Hepatic stellate cell (primary cell): Measurements from ENCODE around the gene THYN1.

Source experiments
- DNase-seq: peaks from one replicate; pipeline ENCODE4 v3.0.0; 2011; ENCODE audit warnings: low spot score

The THYN1 gene

DNA sequence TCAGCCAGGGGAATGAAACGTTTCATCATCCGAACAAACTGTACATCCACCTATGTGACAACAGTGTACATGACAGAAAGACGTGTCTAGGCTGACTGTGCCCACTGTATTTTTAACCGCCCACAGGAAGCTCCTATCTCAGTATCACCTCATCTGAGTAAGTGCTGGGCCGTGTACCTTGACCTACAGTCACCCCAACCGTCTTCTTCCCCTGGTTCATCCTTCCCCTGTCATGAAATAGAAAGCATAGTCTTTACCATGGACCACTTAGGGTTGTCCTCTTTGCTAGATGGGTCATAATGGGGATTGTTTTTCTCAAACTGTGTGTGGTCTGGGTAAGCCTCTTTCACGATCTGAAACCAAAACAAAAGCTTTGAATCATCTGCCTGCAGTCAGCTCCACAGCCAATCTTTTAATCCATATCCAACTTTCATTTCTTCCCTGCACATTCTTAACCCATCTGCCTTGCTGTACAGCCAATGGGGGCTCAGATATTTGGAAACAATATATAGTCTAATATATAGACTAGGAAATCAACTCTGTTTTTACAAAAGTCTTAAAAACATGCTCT, 4.2 kb downstream of the THYN1 start:
- DNase-seq, result no peak

DNA sequence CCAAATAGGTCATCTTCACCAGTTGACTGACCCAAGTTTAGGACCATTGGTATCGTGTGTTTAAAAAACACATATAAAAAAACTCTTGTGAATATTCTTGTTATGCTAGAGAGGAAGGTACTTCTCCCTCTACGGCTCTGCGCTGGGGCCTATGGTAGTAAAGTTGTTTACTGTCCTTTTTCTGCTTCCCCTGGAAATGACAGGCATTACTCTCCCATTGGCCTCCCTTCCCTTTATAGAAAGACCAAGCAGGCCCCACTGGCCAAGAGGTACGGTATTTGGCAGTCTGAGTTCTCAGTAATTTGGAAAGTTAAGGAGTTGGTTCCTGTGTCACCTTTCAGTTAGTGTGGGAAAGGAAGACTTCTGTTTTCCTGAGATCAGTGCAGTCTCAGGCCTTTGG, 6.5 kb downstream of the THYN1 start:
- DNase-seq, result no peak

DNA sequence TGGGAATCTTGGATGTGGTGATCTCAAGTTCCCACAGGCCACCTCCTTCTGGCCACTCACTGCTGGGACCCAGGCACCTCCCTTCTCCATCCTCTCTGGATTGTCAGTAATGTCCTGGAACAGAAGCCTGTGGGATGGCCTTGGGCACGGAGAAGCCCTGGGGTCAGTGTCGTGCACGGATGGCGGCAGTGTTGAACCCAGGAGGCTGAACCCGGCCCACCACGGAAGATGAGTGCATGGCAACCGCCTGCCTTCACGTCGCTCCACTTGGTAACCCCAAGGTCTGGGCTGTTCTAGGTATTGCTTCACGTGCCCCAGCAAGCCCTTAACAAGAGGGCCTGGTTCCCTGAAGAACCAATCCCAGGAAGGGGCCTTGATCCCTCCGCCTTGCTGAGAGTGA, 7.1 kb downstream of the THYN1 start:
- DNase-seq, result no peak

DNA sequence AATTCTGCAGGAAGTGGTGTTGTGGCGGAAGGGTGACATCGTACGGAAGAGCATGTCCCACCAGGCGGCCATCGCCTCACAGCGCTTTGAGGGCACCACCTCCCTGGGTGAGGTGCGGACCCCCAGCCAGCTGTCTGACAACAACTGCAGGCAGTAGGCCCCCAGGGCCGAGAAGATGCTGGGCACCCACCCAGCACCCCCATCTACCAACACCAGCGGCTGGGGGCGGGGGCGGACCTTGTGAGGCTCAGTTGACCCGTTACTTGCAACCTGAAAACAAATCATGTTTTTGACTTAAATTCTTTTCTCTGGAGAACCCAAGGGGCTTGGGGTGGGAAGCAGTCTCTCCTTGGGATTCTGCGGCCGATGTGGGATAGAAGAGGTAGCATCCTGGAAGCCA, 7.7 kb downstream of the THYN1 start:
- no peak for DNase-seq

DNA sequence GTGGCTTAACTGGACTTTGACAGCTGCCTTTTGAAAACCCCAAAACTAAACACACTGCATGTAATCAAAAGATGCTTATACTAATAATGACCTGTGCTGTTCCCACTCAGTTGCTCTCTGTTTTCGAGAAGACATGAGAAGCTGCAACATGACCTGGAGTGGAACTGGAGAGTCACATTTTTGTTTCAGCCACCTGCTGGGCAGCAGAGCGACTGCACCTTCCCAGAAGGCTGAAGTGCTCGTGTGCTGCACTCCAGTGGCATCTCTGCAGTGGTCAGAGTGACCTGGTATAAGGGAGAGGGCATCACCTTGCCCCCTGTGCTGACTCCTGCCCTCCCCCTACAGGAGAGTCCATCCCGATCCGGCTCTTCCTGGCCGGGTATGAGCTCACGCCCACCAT, 8.6 kb downstream of the THYN1 start:
- peak; percentile 50 for DNase-seq

DNA sequence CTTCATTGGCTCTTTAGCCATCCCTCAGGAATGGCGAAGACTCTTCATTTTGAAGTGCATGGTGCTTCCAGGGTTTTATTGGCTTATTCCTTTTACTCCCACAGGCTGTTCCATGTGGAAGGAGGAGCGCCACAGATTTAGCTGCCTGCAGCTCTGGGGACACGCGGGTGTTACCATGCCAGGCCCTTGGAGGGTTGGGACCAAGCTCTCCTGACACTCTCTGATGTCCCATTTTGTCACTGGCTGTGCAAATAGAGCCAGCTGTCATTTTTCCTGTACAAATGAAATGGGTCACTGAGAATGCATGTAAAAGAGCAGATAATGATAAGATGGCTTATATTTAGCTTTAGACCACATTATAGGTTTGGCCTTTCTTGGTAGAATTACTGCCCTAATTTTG, 9.2 kb downstream of the THYN1 start:
- no peak for DNase-seq

DNA sequence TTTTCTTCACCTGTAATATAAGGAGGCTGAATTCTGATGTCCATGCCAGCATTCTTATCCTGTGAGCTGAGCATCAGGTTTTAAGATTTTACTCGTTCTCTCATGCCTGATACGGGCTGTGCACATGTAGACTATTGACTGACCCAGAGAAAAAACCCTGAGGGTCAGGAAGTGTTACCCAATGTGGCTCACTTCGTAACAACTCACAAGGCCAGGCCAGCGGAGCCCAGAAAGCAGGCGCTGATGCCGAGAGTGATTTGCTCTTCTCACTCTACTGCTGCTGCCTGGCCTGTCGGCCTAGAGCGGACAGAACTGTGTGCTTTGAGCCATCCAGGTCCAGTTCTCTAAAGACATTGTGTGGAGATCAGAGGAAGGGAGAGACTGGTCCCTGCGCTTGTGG, 10.8 kb downstream of the THYN1 start:
- no peak for DNase-seq

DNA sequence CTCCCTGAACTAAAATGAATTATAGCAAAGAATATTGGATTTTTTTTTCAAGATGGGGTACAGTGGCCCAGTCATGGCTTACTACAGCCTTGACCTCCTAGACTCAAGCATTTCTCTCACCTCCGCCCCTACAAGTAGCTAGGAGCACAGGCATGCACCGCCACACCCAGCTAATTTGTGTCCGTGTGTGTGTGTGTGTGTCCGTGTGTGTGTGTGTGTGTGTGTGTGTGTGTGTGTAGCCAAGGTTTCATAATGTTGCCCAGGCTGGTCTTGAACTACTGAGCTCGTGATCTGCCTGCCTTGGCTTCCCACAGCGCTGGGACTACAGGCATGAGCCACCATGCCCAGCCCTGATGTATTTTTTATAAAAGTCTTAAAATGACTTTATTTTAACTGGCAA, 12.6 kb downstream of the THYN1 start:
- DNase-seq, result no peak

DNA sequence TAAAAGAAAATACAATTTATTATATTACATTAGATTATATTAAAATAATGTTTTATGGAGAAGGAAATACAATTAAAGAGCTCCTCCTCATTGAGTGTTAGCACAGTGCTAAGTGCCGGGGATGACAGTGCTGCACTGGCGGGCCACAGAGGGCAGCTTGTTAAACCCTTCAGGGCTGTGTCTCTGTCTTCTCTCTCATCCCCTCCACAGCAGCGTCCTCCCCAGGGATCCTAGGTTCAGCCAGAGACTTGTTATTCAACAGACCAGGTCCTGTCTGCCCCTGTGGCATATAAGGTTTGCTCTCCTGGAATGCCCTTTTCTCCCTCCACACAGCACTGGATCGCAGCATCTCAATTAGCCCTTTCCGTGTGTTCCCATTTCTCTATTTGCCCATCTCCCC, 14.2 kb downstream of the THYN1 start:
- DNase-seq, result no peak

DNA sequence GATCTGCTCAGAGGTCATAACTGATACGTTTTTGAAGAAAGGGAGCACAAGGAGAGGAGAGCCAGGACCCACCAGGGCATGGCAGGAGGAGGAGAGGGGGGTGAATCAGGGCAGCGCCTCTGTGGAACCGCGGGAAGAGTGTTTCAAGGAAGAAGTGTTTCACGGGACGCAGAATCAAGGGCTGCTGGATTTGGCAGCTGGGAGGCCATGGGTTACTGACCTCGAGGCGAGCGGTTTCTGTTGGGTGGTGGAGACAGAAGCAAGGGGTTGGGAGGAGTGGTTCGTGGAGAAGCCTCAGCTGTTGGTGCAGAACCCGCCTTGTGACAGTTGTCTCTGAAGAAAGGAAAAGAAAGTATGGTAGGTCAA, 15.6 kb downstream of the THYN1 start:
- no peak for DNase-seq

DNA sequence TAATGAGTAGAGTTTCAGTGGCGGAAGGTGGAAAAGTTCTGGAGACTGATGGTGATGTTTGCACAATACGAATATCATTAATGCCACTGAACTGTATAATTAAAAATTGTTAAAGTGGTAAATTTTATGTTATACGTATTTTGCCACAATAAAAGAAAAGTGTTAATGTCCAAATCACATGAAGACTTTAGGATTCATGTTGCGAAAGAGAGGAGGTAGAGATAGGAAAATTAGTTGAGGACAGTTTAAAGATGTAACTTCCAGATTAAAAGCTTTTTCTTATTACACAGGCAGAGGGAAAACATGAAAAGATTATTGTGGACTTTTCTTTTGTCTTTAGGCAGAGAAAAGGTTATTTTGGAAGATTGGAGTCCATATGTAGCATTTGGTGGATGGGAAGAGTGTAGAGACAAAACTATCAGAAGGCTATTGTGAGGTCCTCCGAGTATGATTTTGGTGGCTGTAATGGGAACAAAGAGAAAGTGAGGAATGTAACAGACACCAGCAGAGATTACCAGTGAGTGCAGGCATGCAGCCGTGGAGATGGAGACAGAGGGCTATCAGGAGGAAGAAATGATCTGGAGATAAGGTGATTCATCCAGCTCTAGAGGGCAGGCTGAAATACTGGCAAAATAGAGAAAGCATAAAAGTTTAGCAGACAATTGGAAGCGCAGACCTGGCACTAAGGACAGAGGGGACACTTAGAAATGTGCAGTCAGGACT, 16.2 kb downstream of the THYN1 start:
- DNase-seq, result peak; percentile 28

DNA sequence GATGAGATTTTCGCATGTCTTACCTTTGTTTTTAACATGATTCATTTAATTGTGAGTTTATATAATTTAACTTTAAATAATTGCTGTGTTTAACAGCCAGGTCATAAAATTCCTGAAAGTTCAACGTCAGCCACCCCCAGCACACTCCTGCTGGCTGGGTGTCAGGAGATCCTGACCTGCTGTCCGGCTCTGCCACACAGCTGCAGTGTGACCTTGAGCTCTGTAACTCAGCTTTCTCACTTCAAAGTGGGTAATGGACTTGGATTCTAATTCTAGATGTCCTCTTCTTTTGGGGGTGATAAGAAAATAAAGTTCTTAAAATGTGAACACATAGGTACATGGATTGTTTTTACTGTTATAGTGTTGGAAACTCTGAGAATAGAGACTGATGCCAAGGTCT, 17.8 kb downstream of the THYN1 start:
- no peak for DNase-seq

DNA sequence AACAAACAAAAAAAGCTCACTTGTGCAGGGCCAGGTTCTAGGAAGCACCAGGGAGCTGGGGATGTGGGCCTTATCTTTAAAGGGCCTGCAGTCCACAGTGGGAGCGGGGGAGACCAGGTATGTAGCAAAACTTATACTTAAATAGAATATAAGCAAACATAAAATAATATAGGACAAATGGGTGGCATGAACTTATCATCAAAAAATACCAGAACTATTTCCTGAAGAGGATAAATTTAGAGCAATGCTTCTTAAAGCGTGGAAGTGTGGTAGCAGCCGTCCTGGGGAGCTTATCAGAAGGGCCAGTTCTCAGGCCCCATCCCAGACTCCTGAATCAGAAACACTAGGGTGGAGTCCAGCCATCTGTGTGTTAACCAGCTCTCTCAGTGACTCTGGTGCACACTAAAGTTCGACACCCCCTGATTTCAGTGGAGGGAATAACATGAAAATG, 19.4 kb downstream of the THYN1 start:
- DNase-seq, result no peak

DNA sequence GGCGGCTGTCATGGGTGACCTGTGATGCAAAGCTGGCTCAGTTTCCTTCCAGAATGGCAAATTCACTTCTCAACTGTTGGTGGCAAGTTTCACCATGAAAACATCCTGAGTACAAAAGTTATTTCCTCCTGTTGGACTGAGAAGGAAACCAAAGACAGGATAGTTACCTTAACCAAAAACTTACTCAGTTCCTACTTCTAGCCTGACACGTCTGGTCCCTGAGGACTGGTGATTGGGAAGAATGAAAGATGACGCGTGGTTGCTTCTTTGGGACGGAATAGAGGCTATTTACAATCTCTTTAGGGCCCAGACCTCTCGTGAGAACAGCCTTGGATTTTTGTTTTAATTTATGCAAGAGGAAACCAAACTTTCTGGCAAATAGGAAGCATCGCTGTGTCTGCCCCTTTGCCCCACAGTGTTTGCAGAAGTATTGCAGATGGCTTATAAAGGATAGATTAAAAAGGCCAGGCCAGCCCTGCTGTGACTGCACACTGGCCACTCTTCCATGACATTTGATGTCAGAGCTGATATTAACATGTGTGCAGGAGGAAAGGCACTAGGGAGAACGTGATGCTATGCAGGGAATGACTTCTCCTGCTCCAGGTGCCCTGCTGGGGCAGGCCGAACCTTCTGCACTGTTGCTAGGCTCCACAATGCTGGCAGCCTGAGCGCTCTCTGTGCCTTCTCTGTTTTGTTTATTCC, 21.0 kb downstream of the THYN1 start:
- DNase-seq, result no peak

DNA sequence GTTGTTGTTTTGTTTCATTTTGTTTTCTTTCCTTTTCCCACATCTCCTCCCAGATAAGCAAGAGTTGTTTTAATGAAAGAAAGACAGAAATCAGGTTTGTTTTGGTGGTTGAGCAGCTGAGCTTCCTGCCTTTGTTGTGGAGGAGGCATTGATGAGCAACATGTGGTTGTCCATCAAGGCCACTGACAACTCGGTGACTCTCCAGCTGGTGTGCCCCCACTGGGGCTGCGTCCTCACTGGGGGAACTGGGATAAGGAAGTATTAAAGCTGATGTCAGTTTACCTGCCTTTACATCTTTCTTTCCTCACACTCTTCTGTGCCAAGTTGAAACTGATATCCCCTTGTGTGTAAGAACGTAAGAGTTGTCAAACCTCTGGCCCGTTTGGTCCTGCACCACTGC, 22.8 kb downstream of the THYN1 start:
- no peak for DNase-seq

DNA sequence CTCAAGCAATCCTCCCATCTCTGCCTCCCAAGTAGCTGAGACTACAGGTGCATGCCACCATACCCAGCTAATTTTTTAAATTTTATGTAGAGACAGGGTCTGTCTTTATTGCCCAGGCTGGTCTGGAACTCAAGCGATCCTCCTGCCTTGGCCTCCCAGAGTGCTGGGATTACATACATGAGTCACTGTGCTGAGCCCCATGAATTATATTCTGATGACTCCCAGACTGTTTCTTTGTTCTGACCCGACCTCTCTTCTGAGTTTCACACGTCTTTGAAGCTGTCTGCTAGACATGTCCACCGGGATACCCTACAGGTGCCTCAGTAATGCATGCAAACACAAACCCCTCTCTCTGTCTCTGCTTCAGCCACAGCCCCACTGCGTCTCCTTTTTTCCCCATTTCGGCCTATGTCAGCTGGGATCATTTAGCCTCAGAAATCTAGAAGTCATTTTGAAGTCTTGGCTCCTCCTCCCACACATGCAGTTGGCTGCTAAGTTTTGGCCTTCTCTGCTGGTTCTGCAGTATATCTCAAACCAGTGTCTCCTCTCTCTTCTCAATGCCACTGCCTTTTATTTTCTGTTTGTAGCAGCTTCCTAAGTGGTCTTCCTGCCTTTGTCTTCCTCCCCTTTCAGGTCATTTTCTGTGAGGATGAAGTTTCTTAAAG, 23.9 kb downstream of the THYN1 start:
- DNase-seq, result no peak

DNA sequence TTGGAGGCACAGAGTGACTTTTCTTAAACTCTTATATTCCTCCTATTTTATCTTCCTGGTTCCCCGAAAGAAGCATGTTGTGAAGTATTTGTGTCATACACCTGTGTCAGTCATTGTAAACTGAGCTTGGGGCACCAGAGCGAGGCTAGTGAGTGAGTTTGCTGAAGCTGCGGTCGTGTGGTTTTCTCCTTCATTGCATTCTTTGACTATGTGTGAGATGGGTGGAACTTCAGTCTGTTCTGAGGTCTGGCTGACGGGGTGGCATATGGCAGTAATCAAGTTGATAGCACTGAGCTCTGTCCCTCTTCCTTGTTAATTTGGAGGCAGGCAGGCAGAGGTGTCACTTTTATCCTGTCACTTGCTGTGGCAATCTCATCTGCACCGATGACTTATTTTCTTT, 24.5 kb downstream of the THYN1 start:
- no peak for DNase-seq

DNA sequence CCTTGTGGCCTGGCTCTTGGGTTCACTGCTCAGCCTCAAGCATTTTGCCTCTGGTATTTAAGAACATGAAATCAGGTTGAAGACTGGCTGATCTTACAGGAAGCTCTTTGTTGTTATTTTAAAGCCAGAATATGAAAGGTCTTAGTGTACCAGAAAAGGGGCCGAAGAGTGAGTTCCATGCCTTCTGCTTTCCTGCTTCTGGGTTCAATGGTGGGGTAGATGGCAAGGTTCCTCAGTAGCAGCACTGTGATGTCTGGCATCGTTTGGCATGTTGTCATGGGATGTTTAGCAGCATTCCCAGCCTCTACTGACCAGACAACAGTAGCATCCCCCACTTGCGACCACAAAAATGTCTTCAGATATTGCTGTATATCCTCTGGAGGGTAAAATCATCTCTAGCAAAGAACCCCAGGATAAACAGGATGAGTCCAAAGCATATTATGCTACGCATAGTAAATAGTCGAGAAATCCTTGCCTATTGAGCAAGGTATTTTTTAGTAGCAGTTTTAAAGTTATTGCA, 26.3 kb downstream of the THYN1 start:
- DNase-seq, result no peak

DNA sequence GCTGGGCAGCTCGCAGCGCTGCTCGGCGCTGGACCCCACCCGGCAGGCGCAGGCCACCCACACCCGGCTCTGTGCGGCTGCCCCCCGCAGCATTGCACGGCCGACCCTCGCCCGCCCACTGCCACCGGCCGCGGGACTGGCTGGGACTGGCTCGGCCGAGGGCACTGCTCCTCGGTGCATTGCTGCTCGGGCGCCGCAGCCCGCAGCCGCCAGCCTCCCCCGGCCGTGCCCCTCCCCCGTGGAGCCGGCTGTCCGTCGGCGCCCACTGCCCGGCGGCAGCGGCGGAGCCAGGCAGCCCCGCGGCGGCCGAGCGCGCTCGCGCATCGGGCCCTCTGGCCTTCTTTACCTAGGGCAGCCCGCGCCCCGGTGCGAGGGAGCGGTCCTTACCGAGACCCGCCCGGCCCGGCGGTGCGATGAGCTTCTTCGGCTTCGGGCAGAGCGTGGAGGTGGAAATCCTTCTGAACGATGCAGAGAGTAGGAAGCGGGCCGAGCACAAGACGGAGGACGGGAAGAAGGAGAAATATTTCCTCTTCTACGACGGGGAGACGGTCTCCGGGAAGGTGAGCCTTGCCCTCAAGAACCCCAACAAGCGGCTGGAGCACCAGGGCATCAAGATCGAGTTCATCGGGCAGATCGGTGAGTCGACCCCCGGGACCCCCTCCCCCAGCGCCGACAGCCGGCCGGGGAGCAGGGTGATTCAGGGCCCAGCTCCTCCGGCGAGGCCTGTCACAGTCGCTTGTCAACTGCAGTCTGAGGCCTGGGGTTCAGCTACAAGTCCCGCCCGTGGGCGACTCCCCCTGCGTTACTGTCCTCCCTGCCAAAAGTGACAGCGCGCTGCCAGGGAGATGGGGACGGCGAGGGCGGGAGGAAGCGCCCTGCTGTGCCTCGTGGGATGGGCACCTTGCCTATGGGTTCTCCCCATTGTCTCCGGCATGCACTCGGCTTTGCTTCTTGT, 28.2 kb downstream of the THYN1 start:
- DNase-seq, result peak; percentile 41

DNA sequence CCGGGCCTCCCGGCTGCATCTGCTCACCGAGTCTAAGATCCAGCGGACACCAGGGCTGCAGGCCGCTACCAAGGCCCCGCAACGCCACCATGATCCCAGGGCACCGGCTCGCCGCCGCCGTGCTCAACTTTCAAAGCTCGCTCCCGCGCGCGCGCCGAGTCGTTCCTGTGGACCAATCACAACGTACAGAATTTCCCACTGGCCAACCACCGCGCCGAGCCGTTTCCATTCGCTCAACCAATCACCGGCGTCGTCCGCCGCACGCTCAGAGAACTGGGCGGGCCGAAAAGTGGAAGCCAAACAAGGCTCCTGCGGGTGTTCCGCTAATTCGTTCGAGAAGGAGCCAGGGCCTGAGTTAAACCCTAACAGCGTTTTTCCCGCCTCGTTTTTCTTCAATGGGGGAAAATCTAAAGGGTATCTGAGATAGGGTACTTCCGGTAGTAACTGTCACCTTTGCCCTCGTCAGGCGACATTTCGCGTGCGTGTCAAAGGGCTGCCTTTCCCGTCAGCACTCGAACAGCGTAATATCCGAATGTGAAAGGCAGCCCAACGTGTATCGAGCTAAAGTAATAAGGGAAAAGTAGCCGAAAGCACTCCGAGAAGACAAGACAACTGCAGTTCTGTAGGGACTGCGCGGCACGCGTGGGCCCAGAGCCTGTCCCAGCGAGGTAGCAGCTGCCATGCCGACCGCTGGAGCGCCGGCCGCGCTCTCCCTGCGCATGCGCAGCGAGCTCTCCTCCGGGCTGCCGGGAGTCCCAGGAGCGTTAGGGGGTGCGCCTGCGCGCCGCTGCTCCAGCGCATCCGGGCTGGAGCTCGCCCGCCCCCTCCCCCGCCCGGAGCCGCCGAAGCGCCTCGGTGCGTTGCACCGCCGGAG, 29.1 kb downstream of the THYN1 start, which contains the start of the genes NCAPD3 and VPS26B:
Gene NCAPD3 (minus strand): TSS at position 132 of the 874 bp plus-strand sequence. CDS start 41 bp downstream, at position 91.
Gene VPS26B (plus strand): TSS at position 836 of the 874 bp plus-strand sequence. CDS start 452 bp downstream, outside the sequence.
- DNase-seq, result peak; percentile 98
